SK-N-MC (cell line): ENCODE data around the gene BCL11B.

ENCODE experiments used
- EZH2 ChIP-seq: fragments of 200-600 bp; sonication (generic); IDR thresholded peaks from one replicate; pipeline ENCODE4 v1.6.1; 2017; ENCODE audit warnings: antibody characterized with exemption
- FOXP2 ChIP-seq: optimal IDR thresholded peaks from 2 replicates; pipeline ENCODE3; 2011; ENCODE audit warnings: mild to moderate bottlenecking, moderate library complexity; ENCODE audit not compliant: insufficient read depth; ENCODE audit errors: extremely low read length, control extremely low read depth
- POLR2AphosphoS5 ChIP-seq: IDR thresholded peaks from 2 replicates; pipeline ENCODE4 v1.6.1; 2012; ENCODE audit warnings: mild to moderate bottlenecking, low read depth, low read length, borderline replicate concordance

GRCh38 chr14:99148131-99148530 is 123.9 kb downstream of the BCL11B start:
- no peak for TF ChIP-seq POLR2AphosphoS5
- no peak for TF ChIP-seq EZH2
- TF ChIP-seq FOXP2 = no peak
